Breast epithelium (tissue), 4 donors: ENCODE results near the gene ANGPTL2. TPM values are rescaled to one million over a fixed set of nuclear protein-coding genes. Genes with fewer than 3 reads are reported as not detected.

Experiments
- DNase-seq, 2 donors: peaks; one replicate each; pipeline ENCODE4 v3.0.0-alpha.2; 2019; ENCODE audit warnings: low spot score in 2 of 2
- H3K27ac ChIP-seq, 2 donors: fragments of 200-600 bp; sonication (generic) in 1 of 2; one replicate each; pipeline ENCODE4 v1.5.1; 2016 to 2019; ENCODE audit warnings: mild to moderate bottlenecking in 1 of 2
- H3K27me3 ChIP-seq, 2 donors: fragments of 200-600 bp; sonication (generic) in 1 of 2; one replicate each; pipeline versions ENCODE4 v1.5.1 to v1.6.0; 2017 to 2019; ENCODE audit warnings: control low read depth in 1 of 2, mild to moderate bottlenecking in 1 of 2
- H3K36me3 ChIP-seq: fragments of 200-600 bp; one replicate; pipeline ENCODE4 v1.5.1; 2019
- H3K4me1 ChIP-seq, 2 donors: fragments of 200-600 bp; sonication (generic); one replicate each; pipeline ENCODE4 v1.5.1; 2016 to 2019; ENCODE audit warnings: control low read depth in 1 of 2
- H3K4me3 ChIP-seq, 3 donors: fragments of 200-600 bp; sonication (generic); 1 replicate in 2 of 3; 2 replicates in 1 of 3; pipeline ENCODE4 v1.5.1; 2016 to 2019; ENCODE audit warnings: mild to moderate bottlenecking in 3 of 3, moderate library complexity in 2 of 3
- H3K9me3 ChIP-seq, 2 donors: fragments of 200-600 bp; sonication (generic) in 1 of 2; one replicate each; pipeline ENCODE4 v1.5.1; 2016 to 2019; ENCODE audit warnings: control low read depth in 1 of 2
- CTCF ChIP-seq, 3 donors: fragments of 450-650 bp; IDR thresholded peaks; one replicate each; pipeline ENCODE4 v1.5.1; 2016 to 2017; ENCODE audit warnings: antibody characterized with exemption in 3 of 3, mild to moderate bottlenecking in 3 of 3, moderate library complexity in 3 of 3
- POLR2A ChIP-seq: fragments of 450-650 bp; IDR thresholded peaks from one replicate; pipeline ENCODE4 v1.6.1; 2016; ENCODE audit warnings: antibody characterized with exemption, mild to moderate bottlenecking, moderate library complexity
- POLR2AphosphoS5 ChIP-seq, 3 donors: sonication (generic); formaldehyde crosslinking; IDR thresholded peaks; one replicate each; pipeline ENCODE4 v1.6.1; 2017; ENCODE audit warnings: antibody characterized with exemption in 3 of 3
- intact Hi-C: fragments of 100-400 bp; cut with DNase I; formaldehyde crosslinking; loops from one replicate; pipeline ENCODE4 v1.15.1; 2023; ENCODE audit warnings: low total_unique reads
- total RNA-seq, 3 donors: library from RNA; depleted of rRNA; stranded (reverse); fragments of >200 nt; gene quantifications; one replicate each; pipeline ENCODE4 v1.1.0, GENCODE V29; 2016

The ANGPTL2 gene
- total RNA-seq, 3 donors from 2014 or later: 30.9 to 61.8 (median 51.8) TPM

GRCh38 chr9:127130661-127131538 is 8.5 kb upstream of the ANGPTL2 start:
- Histone ChIP-seq H3K4me3 (no peak overlapping the region), H3K4me1 (no peaks in the 10 kb centered on the region), H3K27ac (peak overlapping the region; percentile 60 to 91), H3K9me3 (no peaks in the 10 kb centered on the region), H3K27me3 (no peaks in the 10 kb centered on the region), H3K36me3 (no peaks in the 10 kb centered on the region)
- DNase-seq: peak in 1 of 2 donors; percentile 42
- TF ChIP-seq POLR2AphosphoS5 (IDR thresholded peaks at IDR 0.05) (peak; percentile 40 to 86 (median 74)), CTCF (IDR thresholded peaks at IDR 0.05) (no peak), POLR2A (no peak)
- intact Hi-C loops: no loop called here

- H3K4me1 ChIP-seq: no peaks in the 10 kb centered on the region
- no peaks in the 10 kb centered on the region for H3K27me3 ChIP-seq
- no peaks in the 10 kb centered on the region for H3K36me3 ChIP-seq
- intact Hi-C loops: no loop called here
- no peaks in the 10 kb centered on the region for H3K9me3 ChIP-seq
- TF ChIP-seq CTCF (IDR thresholded peaks at IDR 0.05) (no peak), POLR2AphosphoS5 (IDR thresholded peaks at IDR 0.05) (no peak), POLR2A (no peak)
- H3K4me3 ChIP-seq: no peak overlapping the region
- H3K27ac ChIP-seq: no peak overlapping the region
- no peak for DNase-seq
Measured at GRCh38 chr9:127130235-127130634, 7.8 kb upstream of the ANGPTL2 start.

GRCh38 chr9:127129718-127130085 is 7.3 kb upstream of the ANGPTL2 start:
- intact Hi-C loops: no loop called here
- Histone ChIP-seq H3K27ac (peak overlapping the region; percentile 14 to 34), H3K27me3 (no peaks in the 10 kb centered on the region), H3K4me1 (no peaks in the 10 kb centered on the region), H3K4me3 (no peak overlapping the region), H3K9me3 (no peaks in the 10 kb centered on the region), H3K36me3 (no peaks in the 10 kb centered on the region)
- TF ChIP-seq CTCF (IDR thresholded peaks at IDR 0.05) (no peak), POLR2AphosphoS5 (IDR thresholded peaks at IDR 0.05) (no peak), POLR2A (no peak)
- no peak for DNase-seq

- H3K4me3 ChIP-seq: no peak overlapping the region
- H3K27me3 ChIP-seq: no peaks in the 10 kb centered on the region
- no peaks in the 10 kb centered on the region for H3K4me1 ChIP-seq
- intact Hi-C loops: no loop called here
- no peak for DNase-seq
- H3K27ac ChIP-seq: peak overlapping the region; percentile 35 to 40
- no peaks in the 10 kb centered on the region for H3K9me3 ChIP-seq
- H3K36me3 ChIP-seq: no peaks in the 10 kb centered on the region
- TF ChIP-seq POLR2A (no peak), CTCF (IDR thresholded peaks at IDR 0.05) (no peak), POLR2AphosphoS5 (IDR thresholded peaks at IDR 0.05) (no peak)
Measured at GRCh38 chr9:127129073-127129717, 6.8 kb upstream of the ANGPTL2 start.
